Uterine smooth muscle cell (primary cell): ENCODE measurements around the gene GCH1. TPM values are rescaled to one million over a fixed set of nuclear protein-coding genes. Genes with fewer than 3 reads are reported as not detected.

Experiments used
- total RNA-seq: library from RNA; depleted of rRNA; stranded (reverse); fragments of >200 nt; gene quantifications from 2 replicates; pipeline ENCODE4 v1.2.3, GENCODE V29; 2014

GCH1 gene, protein sequence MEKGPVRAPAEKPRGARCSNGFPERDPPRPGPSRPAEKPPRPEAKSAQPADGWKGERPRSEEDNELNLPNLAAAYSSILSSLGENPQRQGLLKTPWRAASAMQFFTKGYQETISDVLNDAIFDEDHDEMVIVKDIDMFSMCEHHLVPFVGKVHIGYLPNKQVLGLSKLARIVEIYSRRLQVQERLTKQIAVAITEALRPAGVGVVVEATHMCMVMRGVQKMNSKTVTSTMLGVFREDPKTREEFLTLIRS
- 2.1 and 2.5 TPM in 2 replicates for total RNA-seq

DNA sequence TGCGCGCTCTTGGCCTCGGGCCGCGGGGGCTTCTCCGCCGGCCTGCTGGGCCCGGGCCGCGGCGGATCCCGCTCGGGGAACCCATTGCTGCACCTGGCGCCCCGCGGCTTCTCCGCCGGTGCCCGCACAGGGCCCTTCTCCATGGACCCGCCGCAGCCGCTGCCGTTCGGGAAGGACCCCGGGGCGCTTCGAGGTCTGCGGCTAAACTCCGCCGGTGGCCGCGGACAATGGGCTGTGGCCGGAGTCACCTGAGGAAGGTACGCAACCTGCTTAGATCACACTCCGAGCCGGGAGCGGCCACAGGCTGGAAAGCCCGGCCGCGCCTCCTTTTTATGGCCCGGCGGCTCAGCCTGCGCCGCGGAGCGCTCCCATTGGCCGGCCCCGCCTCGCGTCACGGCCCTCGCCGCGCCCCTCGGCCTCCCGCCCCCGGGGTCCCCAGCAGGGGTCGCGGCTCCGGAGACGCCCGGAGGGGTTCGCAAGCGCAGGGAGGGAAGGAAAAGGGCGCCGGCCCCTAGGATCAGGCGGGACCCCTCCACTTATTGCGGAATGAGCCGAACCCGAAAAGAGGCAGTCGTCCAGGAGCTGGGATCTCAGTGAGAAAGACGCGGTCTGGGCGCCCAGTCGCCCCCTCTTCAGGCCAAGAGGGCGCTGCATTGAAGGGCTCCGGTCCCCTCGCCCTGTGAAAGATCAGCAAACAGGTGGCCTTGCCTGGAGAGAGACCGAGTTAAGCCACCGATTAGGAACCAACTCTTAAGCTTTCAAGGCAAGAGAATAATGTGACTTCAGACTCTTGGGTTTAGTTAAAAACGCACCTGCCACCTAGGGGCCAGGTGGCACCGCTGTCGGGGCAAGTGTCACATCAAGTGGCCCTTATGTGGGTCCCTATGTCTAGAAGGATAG lies at the start of gene GCH1:
Gene GCH1 (minus strand): TSS at position 306 of the 900 bp plus-strand sequence. CDS start 163 bp downstream, at position 143.

Other genes starting within 250 kb of the GCH1 start
- 13.5 and 34.9 TPM in 2 replicates for gene WDHD1, start 124.3 kb upstream of the GCH1 start, total RNA-seq
- gene SOCS4, start 124.4 kb upstream of the GCH1 start, total RNA-seq: 14.8 and 17.5 TPM in 2 replicates
- gene MAPK1IP1L, start 148.8 kb upstream of the GCH1 start, total RNA-seq: 15.0 and 19.7 TPM in 2 replicates
- 224 and 313 TPM in 2 replicates for gene LGALS3, start 226.4 kb upstream of the GCH1 start, total RNA-seq